Breast epithelium (tissue), 4 donors: ENCODE results near the gene CAMK2A. TPM values are rescaled to one million over a fixed set of nuclear protein-coding genes. Genes with fewer than 3 reads are reported as not detected.

Experiments
- DNase-seq, 2 donors: peaks; one replicate each; pipeline ENCODE4 v3.0.0-alpha.2; 2019; ENCODE audit warnings: low spot score in 2 of 2
- H3K27ac ChIP-seq, 2 donors: fragments of 200-600 bp; sonication (generic) in 1 of 2; one replicate each; pipeline ENCODE4 v1.5.1; 2016 to 2019; ENCODE audit warnings: mild to moderate bottlenecking in 1 of 2
- H3K27me3 ChIP-seq, 2 donors: fragments of 200-600 bp; sonication (generic) in 1 of 2; one replicate each; pipeline versions ENCODE4 v1.5.1 to v1.6.0; 2017 to 2019; ENCODE audit warnings: control low read depth in 1 of 2, mild to moderate bottlenecking in 1 of 2
- H3K36me3 ChIP-seq: fragments of 200-600 bp; one replicate; pipeline ENCODE4 v1.5.1; 2019
- H3K4me1 ChIP-seq, 2 donors: fragments of 200-600 bp; sonication (generic); one replicate each; pipeline ENCODE4 v1.5.1; 2016 to 2019; ENCODE audit warnings: control low read depth in 1 of 2
- H3K4me3 ChIP-seq, 3 donors: fragments of 200-600 bp; sonication (generic); 1 replicate in 2 of 3; 2 replicates in 1 of 3; pipeline ENCODE4 v1.5.1; 2016 to 2019; ENCODE audit warnings: mild to moderate bottlenecking in 3 of 3, moderate library complexity in 2 of 3
- H3K9me3 ChIP-seq, 2 donors: fragments of 200-600 bp; sonication (generic) in 1 of 2; one replicate each; pipeline ENCODE4 v1.5.1; 2016 to 2019; ENCODE audit warnings: control low read depth in 1 of 2
- CTCF ChIP-seq, 3 donors: fragments of 450-650 bp; IDR thresholded peaks; one replicate each; pipeline ENCODE4 v1.5.1; 2016 to 2017; ENCODE audit warnings: antibody characterized with exemption in 3 of 3, mild to moderate bottlenecking in 3 of 3, moderate library complexity in 3 of 3
- POLR2A ChIP-seq: fragments of 450-650 bp; IDR thresholded peaks from one replicate; pipeline ENCODE4 v1.6.1; 2016; ENCODE audit warnings: antibody characterized with exemption, mild to moderate bottlenecking, moderate library complexity
- POLR2AphosphoS5 ChIP-seq, 3 donors: sonication (generic); formaldehyde crosslinking; IDR thresholded peaks; one replicate each; pipeline ENCODE4 v1.6.1; 2017; ENCODE audit warnings: antibody characterized with exemption in 3 of 3
- intact Hi-C: fragments of 100-400 bp; cut with DNase I; formaldehyde crosslinking; loops from one replicate; pipeline ENCODE4 v1.15.1; 2023; ENCODE audit warnings: low total_unique reads
- total RNA-seq, 3 donors: library from RNA; depleted of rRNA; stranded (reverse); fragments of >200 nt; gene quantifications; one replicate each; pipeline ENCODE4 v1.1.0, GENCODE V29; 2016

Gene CAMK2A
- total RNA-seq, 3 donors from 2014 or later, result under 0.01 TPM; not detected in 2

GRCh38 chr5:150265870-150266383 lies 23.6 kb downstream of the CAMK2A start:
- no peaks in the 10 kb centered on the region for H3K36me3 ChIP-seq
- no peak overlapping the region for H3K27ac ChIP-seq
- peaks cover 0 to 10% of the 10 kb centered on the region in 2 donors for H3K4me1 ChIP-seq
- no peak overlapping the region for H3K4me3 ChIP-seq
- TF ChIP-seq POLR2A (no peak), CTCF (IDR thresholded peaks at IDR 0.05) (no peak), POLR2AphosphoS5 (IDR thresholded peaks at IDR 0.05) (no peak)
- DNase-seq, result no peak
- H3K9me3 ChIP-seq, result no peaks in the 10 kb centered on the region
- intact Hi-C loops, result no loop called here
- H3K27me3 ChIP-seq, result no peaks in the 10 kb centered on the region

- no peaks in the 10 kb centered on the region for H3K36me3 ChIP-seq
- DNase-seq, result no peak
- peaks cover 0 to 10% of the 10 kb centered on the region in 2 donors for H3K4me1 ChIP-seq
- H3K27me3 ChIP-seq, result no peaks in the 10 kb centered on the region
- H3K27ac ChIP-seq, result peak overlapping the region in 1 of 2 donors; percentile 59
- no peak overlapping the region for H3K4me3 ChIP-seq
- TF ChIP-seq CTCF (IDR thresholded peaks at IDR 0.05) (no peak), POLR2AphosphoS5 (IDR thresholded peaks at IDR 0.05) (no peak), POLR2A (no peak)
- H3K9me3 ChIP-seq, result no peaks in the 10 kb centered on the region
- intact Hi-C loops, result no loop called here
Observed at GRCh38 chr5:150264667-150265603, 24.6 kb downstream of the CAMK2A start.

- no peaks in the 10 kb centered on the region for H3K36me3 ChIP-seq
- DNase-seq, result peak; percentile 72 to 76
- no peak overlapping the region for H3K4me3 ChIP-seq
- no peak for TF ChIP-seq CTCF (IDR thresholded peaks at IDR 0.05)
- no peak for TF ChIP-seq POLR2A
- TF ChIP-seq POLR2AphosphoS5 (IDR thresholded peaks at IDR 0.05), result no peak
- H3K9me3 ChIP-seq, result no peaks in the 10 kb centered on the region
- H3K4me1 ChIP-seq, result peaks cover 0 to 10% of the 10 kb centered on the region in 2 donors
- H3K27me3 ChIP-seq, result no peaks in the 10 kb centered on the region
- intact Hi-C loops, result no loop called here
- H3K27ac ChIP-seq, result peak overlapping the region; percentile 41 to 59
Observed at GRCh38 chr5:150263801-150264621, 25.6 kb downstream of the CAMK2A start.

GRCh38 chr5:150263375-150263775 lies 26.2 kb downstream of the CAMK2A start:
- no peaks in the 10 kb centered on the region for H3K36me3 ChIP-seq
- no peak overlapping the region for H3K4me3 ChIP-seq
- peaks cover 0 to 10% of the 10 kb centered on the region in 2 donors for H3K4me1 ChIP-seq
- intact Hi-C loops, result no loop called here
- peak overlapping the region; percentile 41 to 59 for H3K27ac ChIP-seq
- no peaks in the 10 kb centered on the region for H3K9me3 ChIP-seq
- H3K27me3 ChIP-seq, result no peaks in the 10 kb centered on the region
- TF ChIP-seq POLR2AphosphoS5 (IDR thresholded peaks at IDR 0.05) (no peak), POLR2A (no peak), CTCF (IDR thresholded peaks at IDR 0.05) (no peak)
- DNase-seq, result no peak
